HG03575 (cell line): Measurements from ENCODE around the gene HEATR5B.
A peak's percentile ranks its signal among the peaks of the same experiment; 100 is the strongest.
"Not testable (repeated sequence)": the region's sequence is repeated elsewhere in the genome, so short reads cannot be mapped to it uniquely, and the experiment has no call there.

Experiments used
- ATAC-seq: cut with Tn5 transposase; IDR thresholded peaks from one replicate; pipeline ENCODE4 v1.9.1; 2021; ENCODE audit not compliant: unreplicated experiment, insufficient number of reproducible peaks, low FRiP score; ENCODE audit errors: extremely low read depth

Gene HEATR5B

DNA sequence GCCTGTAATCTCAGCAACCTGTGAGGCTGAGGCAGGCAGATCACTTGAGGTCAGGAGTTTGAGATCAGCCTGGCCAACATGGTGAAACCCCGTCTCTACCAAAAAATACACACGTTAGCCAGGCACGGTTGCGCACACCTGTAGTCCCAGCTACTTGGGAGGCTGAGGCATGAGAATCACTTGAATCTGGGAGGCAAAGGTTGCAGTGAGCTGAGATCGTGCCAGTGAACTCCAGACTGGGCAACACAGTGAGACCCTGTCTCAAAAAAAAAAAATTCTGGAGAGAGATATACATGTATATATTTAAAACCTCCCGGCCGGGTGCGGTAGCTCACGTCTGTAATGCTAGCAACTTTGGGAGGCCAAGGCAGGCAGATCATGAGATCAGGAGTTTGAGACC lies 84.8 kb downstream of the HEATR5B start:
- ATAC-seq: not testable (repeated sequence)

DNA sequence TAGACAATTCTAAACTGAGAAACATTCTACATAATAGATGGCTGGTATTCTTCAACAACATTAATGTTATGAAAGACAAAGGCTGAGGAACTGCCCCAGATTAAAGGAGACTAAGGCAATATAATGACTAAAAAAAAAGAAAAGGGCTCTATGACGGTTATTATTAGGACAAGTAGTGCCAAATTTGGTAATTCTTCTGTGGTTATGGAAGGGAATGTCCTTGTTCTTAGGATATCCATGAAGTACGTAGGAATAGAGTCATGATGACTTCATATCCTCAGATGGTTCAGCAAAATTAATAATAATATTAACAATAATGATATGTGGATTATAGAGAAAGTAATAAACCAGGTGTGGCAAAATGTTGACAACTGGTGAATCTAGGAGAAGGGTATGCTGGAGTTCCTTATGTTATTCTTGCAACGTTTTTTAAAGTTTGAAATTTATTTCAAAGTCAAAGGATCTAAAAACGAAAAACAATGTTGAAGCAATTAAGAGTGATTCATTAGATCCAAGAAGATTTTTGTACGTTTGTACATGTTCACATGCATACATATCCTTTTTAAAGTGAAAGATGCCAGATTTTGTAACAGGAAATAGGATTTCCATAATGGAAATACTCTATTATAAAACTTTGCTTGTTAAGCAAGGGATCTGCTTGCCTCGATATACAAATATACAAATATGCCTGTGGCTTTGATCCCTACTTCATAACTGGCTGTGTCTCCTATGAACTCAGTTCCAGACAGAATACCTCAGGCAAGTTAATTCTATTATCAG lies 90.1 kb downstream of the HEATR5B start:
- no peak for ATAC-seq

DNA sequence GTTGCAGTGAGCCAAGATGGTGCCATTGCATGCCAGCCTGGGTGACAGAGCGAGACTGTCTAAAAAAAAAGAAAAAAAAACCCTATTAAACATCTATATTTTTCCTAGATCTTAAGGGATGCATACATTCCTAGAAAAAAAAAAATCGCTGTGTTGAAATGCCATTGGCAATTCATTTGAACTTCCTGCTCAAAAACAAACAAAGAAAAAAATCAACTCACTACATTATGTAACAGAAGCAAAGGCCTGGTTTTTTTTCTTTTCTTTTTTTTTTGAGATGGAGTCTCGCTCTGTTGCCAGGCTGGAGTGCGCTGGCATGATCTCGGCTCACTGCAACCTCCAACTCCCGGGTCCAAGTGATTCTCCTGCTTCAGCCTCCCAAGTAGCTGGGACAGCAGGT lies 96.2 kb downstream of the HEATR5B start:
- ATAC-seq: no peak

DNA sequence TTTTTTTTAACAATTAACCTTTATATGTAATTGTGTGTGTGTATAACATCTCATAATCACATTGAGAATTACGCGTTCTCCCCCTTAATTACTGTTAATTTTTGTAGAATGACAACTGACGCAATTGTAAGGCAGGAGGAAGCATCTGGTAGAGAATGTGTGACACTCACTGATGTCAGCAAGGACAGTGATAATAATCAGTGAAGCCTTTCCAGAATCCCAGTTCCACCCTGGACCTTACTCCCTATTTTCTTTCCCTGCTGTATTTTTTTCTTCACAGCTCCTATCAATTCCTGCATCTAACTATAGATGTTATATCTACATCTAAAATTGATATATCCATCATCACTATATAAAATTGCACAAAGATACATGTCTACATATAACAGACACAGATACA lies 101.7 kb downstream of the HEATR5B start:
- ATAC-seq: no peak

DNA sequence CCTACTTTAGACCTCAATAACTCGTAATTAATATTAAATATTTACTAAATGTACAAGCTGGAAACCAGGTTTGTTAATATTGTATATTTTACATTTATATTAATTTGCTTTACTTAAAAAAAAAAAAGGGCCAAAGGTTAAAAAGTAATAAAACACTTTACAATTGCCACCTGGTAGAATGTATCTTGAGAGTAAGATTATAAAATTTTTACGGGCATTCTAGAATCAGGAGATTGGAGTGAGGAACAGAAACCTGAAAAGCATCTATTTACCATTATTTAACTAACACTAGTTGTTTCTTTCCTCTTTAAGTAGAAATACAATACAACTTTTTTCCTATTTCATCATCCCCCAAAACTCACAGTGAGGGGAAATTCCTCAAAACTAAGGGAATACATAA lies 102.3 kb downstream of the HEATR5B start:
- ATAC-seq: no peak

DNA sequence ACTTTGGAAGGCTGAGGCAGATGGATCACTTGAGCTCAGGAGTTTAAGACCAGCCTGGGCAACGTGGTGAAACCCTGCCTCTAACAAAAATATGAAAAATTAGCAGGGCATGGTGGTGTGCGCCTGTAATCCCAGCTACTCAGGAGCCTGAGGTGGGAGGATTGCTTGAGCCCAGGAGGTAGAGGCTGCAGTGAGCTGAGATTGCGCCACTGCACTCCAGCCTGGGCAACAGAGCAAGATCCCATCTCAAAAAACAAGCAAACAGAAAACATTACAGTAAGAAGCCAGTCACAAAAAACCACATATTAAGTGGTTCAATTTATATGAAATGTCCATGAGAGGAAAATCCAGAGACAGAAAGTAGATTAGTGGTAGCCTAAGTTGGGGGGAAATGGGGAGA lies 105.2 kb downstream of the HEATR5B start:
- ATAC-seq: not testable (repeated sequence)

DNA sequence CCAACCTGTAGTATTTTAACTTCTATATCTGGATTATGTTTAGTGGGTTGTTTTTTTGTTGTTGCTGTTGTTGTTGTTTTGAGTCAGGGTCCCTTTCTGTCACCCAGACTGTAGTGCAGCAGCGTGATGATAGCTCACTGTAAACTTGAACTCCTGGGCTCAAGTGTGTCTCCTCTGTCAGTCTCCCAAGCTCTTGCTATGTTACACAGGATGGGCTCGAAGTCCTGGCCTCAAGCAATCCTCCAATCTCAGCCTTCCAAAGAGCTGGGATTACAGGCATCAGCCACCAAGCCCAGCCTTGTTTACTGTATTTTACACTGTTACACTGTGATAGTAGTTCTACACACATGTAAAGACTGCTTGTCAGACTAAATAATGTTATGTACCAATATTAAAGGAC lies 108.1 kb downstream of the HEATR5B start:
- ATAC-seq: no peak

DNA sequence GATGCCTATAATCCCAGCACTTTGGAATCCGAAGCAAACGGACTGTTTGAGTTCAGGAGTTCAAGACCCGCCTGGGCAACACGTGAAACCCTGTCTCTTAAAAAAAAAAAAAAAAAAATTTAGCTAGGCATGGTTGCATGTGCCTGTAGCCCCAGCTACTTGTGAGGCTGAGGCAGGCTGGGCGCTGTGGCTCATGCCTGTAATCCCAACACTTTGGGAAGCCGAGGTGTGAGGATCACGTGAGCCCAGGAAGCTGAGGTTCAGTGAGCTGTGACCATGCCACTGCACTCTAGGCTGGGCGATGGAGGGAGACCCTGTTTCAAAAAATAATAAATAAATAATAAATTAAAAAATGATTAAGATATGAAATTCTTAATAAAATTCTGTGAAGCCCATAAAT lies 108.9 kb downstream of the HEATR5B start:
- no peak for ATAC-seq

DNA sequence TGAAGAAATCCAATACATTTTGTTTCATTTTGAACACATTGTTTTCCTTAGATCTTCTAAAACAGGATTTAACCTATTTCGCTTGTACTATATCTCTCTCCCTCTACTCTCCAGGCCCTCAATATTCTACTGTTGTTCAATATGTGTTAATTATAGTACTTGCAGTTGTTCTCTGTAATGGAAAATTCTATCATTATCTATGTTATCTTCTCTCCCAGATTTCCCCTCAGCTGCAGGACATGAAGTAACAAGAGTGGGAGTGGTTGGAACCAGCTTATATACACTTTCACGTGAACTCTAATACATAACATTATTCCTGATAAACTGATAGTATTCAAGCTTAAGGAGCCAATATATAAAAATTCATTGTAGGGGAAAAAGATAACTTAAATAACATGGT lies 110.9 kb downstream of the HEATR5B start:
- no peak for ATAC-seq

DNA sequence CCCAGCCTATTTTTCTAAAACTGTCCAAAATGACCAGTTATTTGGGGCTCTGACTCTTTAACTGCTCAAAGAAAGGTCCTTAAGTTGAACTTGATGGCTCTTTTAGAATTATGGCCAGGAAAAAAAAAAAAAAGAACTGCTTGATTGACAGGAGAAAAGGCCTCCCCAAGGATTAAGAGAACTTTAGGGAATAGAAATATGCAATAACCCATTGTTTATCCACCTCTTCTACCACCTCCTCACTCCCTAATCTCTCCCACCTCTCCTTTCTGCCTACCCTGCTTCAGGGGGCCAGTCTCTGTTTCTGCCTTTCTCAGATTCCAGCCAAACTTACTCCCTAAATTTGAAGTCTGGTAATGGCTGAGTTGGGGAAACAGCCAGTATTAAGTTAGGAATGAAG lies 112.2 kb downstream of the HEATR5B start:
- ATAC-seq: no peak

DNA sequence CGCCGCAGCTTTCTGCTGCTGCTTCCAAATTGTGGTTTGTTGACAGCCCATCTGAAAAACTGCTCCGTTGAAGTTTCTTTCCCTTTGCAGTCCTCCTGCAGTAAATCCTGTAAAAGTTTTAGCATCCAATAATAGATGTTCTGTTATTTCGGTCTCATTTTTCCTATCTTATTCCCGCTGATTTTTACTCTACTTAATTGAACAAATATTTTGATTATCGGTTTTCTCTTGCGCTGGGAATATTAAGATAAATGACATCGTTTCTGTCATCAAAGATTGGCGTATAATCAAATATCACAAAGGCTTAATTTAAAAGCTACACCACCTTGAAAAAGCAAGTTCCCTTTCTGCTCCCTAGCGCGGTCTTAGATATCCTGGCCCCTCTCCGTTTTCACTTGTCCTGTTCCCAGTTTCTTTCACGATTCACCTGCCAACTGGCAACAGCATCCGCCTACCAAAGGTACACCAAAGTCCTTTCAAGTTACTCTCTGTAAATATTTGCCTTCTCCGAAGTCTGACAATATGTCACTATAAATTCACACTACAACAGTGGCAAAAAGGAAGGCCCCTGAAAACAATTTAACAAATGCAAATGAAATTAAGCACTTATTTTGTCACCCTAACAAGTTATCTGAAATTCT lies 116.8 kb downstream of the HEATR5B start:
- no peak for ATAC-seq

DNA sequence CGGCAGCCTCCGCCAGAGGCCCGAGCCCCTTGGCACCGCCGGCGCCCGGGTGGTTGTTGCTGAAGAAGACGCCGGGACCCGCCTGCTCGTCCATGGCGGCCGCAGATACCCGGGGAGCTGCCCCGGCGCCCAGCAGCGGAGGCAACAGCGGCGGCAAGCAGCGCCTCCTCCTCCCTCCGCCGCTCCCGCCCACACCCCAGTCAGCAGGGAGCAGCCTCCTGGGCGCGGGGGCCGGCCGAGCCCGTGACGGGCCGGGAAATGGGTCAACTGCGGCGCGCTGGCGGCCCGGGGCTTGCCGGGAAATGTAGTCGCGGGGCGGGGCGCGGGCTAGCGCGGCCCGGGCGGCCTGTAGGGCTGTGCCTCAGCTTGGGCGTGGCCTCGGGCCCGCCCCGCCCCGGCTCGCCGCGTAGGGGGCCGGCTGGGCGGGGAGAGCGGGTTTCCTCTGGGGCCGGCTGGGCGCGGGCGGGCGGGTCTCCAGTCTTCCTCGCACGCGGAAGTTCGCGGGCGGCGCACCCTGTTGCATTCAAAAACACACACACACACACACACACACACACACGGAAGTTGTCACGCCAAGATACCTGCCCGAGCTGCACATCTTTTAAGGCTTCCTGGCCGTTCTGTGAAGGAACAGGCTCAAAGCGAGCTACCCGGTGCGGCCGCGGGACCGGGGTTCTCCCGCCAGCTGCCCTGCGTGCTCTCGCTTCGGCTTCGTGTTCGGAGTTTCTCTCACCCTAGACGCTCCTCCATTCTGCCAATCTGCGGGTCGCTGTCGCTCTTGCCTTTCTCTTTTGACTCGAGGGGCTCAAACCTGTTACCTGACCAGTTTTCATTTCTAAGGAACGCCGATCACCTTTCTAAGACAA lies 117.6 kb downstream of the HEATR5B start, which contains the start of gene STRN:
STRN (minus strand) TSS at position 167 of the 866 bp plus-strand sequence; CDS start at position 94, 73 bp downstream.
- peak; percentile 94 for ATAC-seq

DNA sequence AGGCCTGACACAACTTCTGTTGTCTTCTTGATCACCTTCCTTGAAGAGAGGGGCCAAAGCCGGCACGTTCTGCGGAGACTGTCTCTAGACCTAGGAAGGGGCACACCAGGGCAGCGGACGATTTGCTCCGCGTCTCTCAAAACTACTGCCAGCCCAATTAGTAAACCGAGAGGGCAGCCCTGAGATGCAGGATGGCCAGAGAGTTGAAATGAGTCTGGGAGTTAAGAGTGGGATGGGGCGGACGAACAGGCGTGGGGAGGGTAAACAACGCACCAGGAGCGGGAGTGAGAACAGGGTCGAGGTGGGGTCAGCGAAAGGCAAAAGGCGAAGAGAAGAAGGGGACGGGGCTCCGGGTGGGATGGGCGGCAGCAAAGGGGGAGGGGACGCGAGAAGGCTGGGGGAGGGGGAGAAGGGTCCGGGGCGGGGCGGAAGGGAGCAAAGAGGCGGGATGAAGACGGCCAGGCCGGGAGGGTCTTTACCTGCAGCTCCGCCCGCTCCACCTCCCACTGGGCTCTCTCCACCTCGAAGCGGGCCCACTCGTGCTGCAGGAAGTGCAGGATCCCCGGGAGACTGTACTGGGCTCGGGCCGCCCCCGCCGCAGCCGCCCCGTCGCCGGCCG lies 118.3 kb downstream of the HEATR5B start:
- ATAC-seq: peak; percentile 2

DNA sequence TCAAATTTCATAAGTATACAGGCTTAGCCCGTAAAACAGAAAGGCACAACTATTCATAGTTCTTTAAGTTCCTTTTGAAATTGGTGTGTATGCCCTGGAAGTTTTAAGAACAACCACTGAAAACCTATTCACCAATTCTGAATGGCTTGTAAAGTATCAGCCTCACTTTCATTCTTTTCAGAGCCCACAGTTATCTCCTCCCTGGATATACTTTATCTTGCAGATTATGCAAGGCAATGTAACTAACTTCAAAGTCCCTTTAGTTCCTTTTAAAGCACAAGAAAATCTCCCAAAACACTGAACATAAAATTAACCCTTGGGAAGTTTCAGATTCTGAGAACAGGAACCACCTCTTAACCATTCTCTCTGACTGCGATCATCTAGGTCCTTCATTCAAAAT lies 119.0 kb downstream of the HEATR5B start:
- no peak for ATAC-seq

DNA sequence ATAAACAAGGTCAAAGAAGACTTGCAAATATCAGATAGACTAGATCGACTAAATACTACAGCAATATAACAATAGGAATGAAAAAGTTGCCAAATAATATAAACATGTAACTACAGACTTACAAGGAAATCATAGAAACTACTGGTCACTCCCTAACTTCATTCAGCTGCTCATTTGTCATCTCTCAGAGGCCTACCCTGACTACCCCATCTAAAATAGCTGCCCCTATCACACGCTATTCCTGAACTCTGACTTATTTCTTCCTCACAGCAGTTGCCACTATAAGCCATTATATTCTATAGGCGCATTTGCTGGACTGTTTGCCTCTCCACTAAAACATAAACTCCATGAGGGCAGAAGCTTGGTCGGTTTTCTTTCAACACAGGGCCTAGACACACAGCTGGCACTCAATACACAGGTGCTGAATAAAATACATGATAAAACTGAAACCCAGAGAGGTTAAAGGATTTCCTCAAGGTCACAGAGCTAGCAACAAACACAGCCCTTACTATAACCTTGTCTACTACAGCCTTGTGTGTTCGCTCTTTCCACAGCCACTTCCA lies 119.6 kb downstream of the HEATR5B start:
- no peak for ATAC-seq

DNA sequence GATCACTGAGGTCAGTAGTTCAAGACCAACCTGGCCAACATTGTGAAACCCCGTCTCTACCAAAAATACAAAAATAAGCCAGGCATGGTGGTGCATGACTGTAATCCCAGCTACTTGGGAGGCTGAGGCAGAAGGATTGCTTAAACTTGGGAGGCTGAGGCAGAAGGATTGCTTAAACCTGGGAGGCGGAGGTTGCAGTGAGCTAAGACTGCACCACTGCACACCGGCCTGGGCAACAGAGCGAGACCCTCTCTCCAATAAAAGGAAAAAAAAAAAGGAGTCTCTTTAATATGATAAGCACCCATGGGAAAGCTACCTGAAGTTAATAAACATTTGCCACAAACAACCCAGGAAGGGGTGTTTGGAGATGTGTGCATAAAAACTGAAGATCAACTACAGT lies 120.4 kb downstream of the HEATR5B start:
- no peak for ATAC-seq

DNA sequence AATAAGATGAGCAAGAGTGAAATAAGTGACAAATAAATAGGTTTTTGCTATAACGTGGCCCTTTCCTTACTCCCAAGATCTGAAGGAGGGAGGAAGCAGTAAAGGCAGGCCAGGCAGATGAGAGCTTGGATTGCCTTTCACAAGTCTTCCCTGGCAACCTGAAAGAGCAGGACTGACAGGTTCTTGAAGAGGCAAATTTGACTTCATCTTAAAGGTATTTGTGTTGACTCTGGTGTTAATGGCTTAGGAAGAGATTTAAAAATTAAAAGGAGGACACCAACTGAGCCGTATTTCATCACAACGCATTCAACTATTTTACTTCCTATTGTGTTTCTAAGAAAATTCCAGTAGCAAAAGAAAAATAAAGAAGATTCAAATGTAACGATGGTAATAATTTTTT lies 121.1 kb downstream of the HEATR5B start:
- no peak for ATAC-seq

DNA sequence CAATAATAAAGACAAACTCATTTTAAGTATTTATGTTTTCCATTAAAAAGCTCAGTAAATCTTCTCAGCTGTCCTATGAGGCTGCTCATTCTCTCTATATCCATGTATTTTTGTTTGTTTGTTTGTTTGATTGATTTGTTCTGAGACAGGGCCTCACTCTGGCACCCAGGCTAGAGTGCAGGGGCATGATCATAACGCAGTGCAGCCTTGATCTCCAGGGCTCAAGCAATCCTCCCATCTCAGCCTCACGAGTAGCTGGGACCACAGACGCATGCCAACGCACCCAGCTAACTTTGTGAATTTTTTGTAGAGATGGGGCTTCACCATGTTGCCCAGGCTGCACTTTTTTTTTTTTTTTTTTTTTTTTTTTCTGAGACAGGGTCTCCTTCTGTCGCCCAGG lies 123.4 kb downstream of the HEATR5B start:
- ATAC-seq: no peak
